AG04449 (cell line): ENCODE measurements around the gene DBNL.

Experiments
- CTCF ChIA-PET: fragments of 350-600 bp; formaldehyde crosslinking; extraction: SDS; loops from one replicate; lab custom pipeline; 2021; ENCODE audit warnings: antibody characterized with exemption; lab: Yijun Ruan, JAX
- POLR2A ChIA-PET: fragments of 400-600, 350-600 bp; formaldehyde crosslinking; extraction: SDS; loops from one replicate; lab custom pipeline; 2020; ENCODE audit warnings: antibody characterized with exemption, inconsistent platforms; lab: Yijun Ruan, JAX
- DNase-seq: peaks from one replicate; pipeline ENCODE4 v3.0.0-alpha.2; 2010; ENCODE audit warnings: low read depth, low spot score
- H3K4me3 ChIP-seq: 2 replicates; pipeline ENCODE4 v1.5.1; 2011; ENCODE audit warnings: low read depth, mild to moderate bottlenecking, control low read depth, low read length
- TF ChIP-seq, protein P1 (sequence below): IDR thresholded peaks from one replicate; pipeline ENCODE4 v1.5.1; 2011; ENCODE audit warnings: mild to moderate bottlenecking, moderate library complexity, low read length, control low read depth, inconsistent platforms; ENCODE audit not compliant: insufficient read depth; ENCODE audit errors: missing control alignments

The DBNL gene

DNA sequence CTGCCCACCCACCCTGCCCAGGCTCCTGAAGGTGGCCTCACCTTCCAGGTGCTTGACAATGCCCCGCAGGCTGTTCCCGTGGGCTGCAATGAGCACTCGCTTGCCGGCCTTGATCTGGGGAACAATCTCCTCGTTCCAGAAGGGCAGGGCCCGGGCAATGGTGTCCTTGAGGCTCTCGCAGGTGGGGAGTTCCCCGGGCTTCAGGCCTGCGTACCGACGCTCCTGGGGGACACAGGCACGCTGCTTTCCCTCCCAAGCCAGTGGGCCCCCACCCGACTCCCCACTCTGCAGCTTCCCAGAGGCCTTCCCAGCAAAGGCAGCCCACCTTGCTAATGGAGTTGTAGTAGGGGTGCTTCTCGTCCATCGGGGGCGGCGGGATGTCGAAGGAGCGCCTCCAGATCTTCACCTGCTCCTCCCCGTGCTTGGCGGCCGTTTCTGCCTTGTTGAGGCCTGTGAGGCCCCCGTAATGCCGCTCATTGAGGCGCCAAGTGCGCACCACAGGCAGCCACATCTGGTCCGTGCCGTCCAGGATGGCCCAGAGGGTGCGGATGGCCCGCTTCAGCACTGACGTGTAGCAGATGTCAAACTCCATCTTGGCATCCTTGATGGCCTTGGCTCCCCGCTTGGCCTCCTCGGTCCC lies 20.4 kb downstream of the DBNL start:
- ChIA-PET POLR2A (interaction anchor here (1.2 to 1.5 kb wide), 3 partner anchors 8 to 132 kb away, joined by 3 to 4 read pairs (median 4); no protein-coding TSS in a partner anchor), CTCF (interaction anchor here (0.9 to 1.5 kb wide), 4 partner anchors 11 to 136 kb away, joined by 3 to 6 read pairs (median 4); partner anchors contain the start of gene YKT6)

DNA sequence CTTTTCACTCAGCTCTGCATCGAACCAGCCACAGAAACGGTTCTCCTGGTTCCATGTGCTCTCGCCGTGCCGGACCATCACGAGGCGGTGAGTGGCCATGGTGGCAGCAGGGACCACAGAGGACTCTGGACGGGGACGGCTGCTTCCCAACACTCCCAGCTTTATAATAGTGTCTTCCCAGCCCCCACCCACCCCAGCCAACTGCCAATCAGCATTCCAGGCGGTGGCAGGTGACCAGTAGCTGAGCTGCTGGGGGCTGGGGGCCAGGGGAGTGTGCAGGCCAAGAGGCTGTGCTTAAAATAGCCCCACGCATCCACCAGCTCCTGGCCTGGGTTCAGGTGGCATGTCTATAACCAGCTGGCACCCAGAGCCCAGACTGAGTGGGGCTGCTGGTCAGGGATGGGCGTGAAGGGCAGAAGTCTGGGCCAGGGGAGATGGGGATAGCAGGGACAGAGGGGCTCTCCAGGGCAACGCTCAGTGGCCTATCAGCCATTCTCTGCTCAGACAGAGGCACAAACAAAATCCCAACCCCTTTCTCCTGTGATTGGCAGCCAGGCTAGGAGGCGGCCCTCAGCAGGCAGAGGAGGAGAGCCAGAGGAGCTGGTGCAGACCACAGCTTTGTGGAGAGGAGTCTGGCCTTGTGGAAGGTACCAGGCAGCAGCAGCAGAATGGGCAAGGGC lies 21.1 kb downstream of the DBNL start, which contains the start of gene PGAM2:
PGAM2 (minus strand) TSS at position 137 of the 680 bp plus-strand sequence; CDS start at position 99, 38 bp downstream.
- POLR2A ChIA-PET, result interaction anchor here (1.2 to 1.7 kb wide), 3 partner anchors 8 to 58 kb away, joined by 4 read pairs; partner anchors contain the start of gene POLD2
- no peak within 1 kb of the TSS for H3K4me3 ChIP-seq
- DNase-seq, result no peak

More for the DNA sequence above, 20.4 kb downstream of the DBNL start:
- H3K4me3 ChIP-seq, result no peak overlapping the region
- TF ChIP-seq, protein P1, sequence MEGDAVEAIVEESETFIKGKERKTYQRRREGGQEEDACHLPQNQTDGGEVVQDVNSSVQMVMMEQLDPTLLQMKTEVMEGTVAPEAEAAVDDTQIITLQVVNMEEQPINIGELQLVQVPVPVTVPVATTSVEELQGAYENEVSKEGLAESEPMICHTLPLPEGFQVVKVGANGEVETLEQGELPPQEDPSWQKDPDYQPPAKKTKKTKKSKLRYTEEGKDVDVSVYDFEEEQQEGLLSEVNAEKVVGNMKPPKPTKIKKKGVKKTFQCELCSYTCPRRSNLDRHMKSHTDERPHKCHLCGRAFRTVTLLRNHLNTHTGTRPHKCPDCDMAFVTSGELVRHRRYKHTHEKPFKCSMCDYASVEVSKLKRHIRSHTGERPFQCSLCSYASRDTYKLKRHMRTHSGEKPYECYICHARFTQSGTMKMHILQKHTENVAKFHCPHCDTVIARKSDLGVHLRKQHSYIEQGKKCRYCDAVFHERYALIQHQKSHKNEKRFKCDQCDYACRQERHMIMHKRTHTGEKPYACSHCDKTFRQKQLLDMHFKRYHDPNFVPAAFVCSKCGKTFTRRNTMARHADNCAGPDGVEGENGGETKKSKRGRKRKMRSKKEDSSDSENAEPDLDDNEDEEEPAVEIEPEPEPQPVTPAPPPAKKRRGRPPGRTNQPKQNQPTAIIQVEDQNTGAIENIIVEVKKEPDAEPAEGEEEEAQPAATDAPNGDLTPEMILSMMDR, result no peak
- DNase-seq, result no peak

DNA sequence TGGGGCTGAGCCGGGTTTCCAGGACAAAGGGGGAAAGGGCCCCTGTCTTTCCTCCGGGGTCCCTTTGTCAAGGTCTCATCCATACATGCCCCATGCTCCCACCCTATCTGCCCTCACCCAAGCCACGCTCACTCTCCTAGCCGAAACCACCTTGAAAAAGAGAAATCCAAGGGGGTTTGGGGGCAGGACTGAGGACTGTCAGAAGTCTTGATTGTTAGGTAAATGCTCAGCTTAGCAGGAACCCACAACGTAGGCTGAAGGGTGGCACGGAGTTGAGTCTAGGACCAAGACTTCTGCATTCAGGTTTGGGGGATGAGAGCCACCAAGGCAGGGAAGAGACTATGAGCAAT lies 21.6 kb downstream of the DBNL start:
- CTCF ChIA-PET, result interaction anchor here (0.9 to 1.5 kb wide), 5 partner anchors 10 to 135 kb away, joined by 3 to 6 read pairs (median 3); partner anchors contain the start of gene YKT6
- no peak for DNase-seq
- POLR2A ChIA-PET, result interaction anchor here (1.2 to 1.9 kb wide), 4 partner anchors 9 to 58 kb away, joined by 4 to 5 read pairs (median 4); partner anchors contain the start of gene POLD2

More for the DNA sequence above, 21.1 kb downstream of the DBNL start, which contains the start of gene PGAM2:
- TF ChIP-seq, protein P1, result no peak
- CTCF ChIA-PET, result interaction anchor here (0.9 to 1.5 kb wide), 5 partner anchors 10 to 136 kb away, joined by 3 to 6 read pairs (median 3); partner anchors contain the start of gene YKT6

DNA sequence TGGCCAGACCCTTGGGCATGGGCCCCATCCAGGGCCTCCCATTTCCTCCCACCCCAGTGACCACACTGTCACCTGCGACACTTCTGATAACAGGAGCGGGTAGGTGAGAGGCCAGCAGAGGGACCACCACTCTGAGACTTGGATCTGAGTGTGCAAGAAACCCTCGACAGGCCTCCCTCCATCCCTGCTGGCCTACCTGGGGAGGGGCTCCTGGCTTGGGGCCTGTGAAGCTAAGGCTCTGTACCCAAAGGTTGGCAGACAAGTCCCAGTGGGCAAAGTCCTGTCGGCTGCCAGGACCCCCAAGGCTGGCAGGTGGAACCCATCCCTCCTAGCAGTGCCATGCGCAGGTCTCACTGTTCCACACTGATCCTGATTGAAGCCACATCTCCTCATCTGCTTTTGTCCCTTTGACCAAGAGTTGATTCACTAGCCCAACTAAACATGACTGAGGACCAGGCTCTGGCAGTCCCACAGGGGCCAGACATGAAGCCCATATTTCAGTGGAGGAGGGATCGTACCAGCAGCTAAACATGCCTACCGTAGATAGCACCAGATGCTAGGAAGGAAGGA lies 22.1 kb downstream of the DBNL start:
- DNase-seq, result no peak
- H3K4me3 ChIP-seq, result no peak overlapping the region
- POLR2A ChIA-PET, result interaction anchor here (0.8 to 2.2 kb wide), 7 partner anchors 9 to 134 kb away, joined by 3 to 5 read pairs (median 4); partner anchors contain the start of genes POLD2 and YKT6
- TF ChIP-seq, protein P1, result no peak
- CTCF ChIA-PET, result interaction anchor here (0.9 to 2.8 kb wide), 5 partner anchors 16 to 135 kb away, joined by 3 to 27 read pairs (median 3); no protein-coding TSS in a partner anchor

More for the DNA sequence above, 21.6 kb downstream of the DBNL start:
- TF ChIP-seq, protein P1, result no peak
- no peak overlapping the region for H3K4me3 ChIP-seq

DNA sequence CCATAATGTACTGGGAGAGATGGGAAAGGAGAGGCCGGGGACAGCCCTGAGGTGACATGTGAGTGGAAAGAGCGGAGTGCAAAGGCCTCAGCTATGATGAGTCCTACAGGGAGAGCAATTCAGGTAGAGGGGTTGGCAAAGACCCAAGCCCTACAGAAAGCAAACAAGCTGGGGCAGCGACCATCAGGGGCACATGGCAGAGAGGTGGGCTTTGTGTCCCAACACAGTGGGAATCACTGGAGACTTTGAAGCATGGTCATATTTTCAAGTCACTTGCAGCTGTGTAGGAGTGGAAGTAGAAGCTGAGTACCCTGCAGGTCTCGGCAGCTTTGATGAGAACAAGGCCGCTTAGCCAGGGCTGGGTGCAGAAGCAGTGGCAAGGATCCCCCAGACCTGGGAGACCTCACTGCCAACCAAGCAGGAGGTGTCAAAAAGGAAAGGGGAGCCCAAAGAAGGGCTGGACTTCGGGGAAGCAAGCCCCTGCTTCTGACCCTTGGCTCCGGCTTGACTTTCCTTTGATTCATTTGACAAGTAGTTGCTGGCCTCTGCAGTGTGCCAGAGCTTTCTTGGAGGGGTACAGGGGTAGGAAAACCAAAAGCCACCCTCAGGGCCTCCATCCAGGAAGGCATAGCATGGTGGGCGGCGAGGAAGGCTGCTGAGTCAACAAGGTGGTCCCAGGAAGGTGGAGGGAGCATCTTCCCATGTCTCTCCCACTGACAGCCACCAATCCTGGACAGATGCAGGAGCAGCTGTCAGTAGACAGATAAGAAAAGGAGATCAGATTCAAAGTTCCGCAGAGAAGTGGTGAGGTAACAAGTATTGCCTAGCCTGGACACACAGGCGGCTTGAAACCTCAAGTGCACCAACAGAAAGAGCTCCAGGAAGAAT lies 22.8 kb downstream of the DBNL start:
- no peak overlapping the region for H3K4me3 ChIP-seq
- CTCF ChIA-PET, result interaction anchor here (0.5 to 2.8 kb wide), 3 partner anchors 129 to 829 kb away, joined by 3 to 27 read pairs (median 3); no protein-coding TSS in a partner anchor
- TF ChIP-seq, protein P1, result no peak
- POLR2A ChIA-PET, result interaction anchor here (0.6 to 2.2 kb wide), 8 partner anchors 13 to 133 kb away, joined by 3 to 5 read pairs (median 3); partner anchors contain the start of genes POLD2 and YKT6
- no peak for DNase-seq
